Right cardiac atrium (tissue), 5 donors: ENCODE results near the gene TENM4. TPM values are rescaled to one million over a fixed set of nuclear protein-coding genes. Genes with fewer than 3 reads are reported as not detected.

ENCODE experiments used
- ATAC-seq, 2 donors: fragments of 200-7000 bp; cut with Tn5 transposase; one replicate each; pipeline versions ENCODE4 v1.8.0 to v1.9.1; 2020; ENCODE audit warnings: moderate library complexity in 2 of 2, mild to moderate bottlenecking in 1 of 2
- DNase-seq, 3 donors: peaks; one replicate each; pipeline ENCODE4 v3.0.0-alpha.2; 2020
- H3K27ac ChIP-seq: one replicate; pipeline ENCODE4 v1.5.1; 2013; ENCODE audit warnings: mild to moderate bottlenecking, low read length, control low read depth, moderate library complexity
- H3K27me3 ChIP-seq: one replicate; pipeline ENCODE4 v1.6.1; 2013; ENCODE audit not compliant: control insufficient read depth, insufficient read depth
- H3K4me1 ChIP-seq: one replicate; pipeline ENCODE4 v1.6.1; 2013; ENCODE audit warnings: low read length; ENCODE audit not compliant: control insufficient read depth, insufficient read depth
- H3K4me3 ChIP-seq: one replicate; pipeline ENCODE4 v1.5.1; 2013; ENCODE audit warnings: low read length, control low read depth
- H3K9me3 ChIP-seq: one replicate; pipeline ENCODE4 v1.6.1; 2013; ENCODE audit warnings: low read length; ENCODE audit not compliant: control insufficient read depth
- WGBS: extraction: QIAGEN DNeasy Blood & Tissue Kit; methylation state at CpG from one replicate; pipeline ENCODE4 v1.1.7; 2013; 5-methylcytosine and 5-hydroxymethylcytosine counted together
- intact Hi-C, 4 donors: fragments of 100-400 bp; cut with DNase I; formaldehyde crosslinking; loops; one replicate each; pipeline versions ENCODE4 v1.11.0 to v1.14.0; 2022 to 2023
- polyA plus RNA-seq: library from polyadenylated mRNA; stranded (reverse); fragments of 200-250 nt; gene quantifications from one replicate; pipeline ENCODE4 v1.2.3, GENCODE V29; 2013
- total RNA-seq, 4 donors: library from RNA; stranded (reverse); fragmentation: NEBNext Ultra II Directional; extraction: Animal tissue kit (Norgen Biotek cat#: 25700); gene quantifications; one replicate each; pipeline ENCODE4 v1.2.1, GENCODE V29; 2021
- donor health status: healthy with polysubstance abuse.
- donor health status: DM: no; HTN: yes; CAD: no.
- donor health status: DM: no; HTN: no; CAD: no.
- donor health status: DM: no; HTN: yes; CAD: no; lungs with severe emphysema.
- donor health status: DM: yes; HTN: yes; CAD: no.

TENM4 gene
- total and polyA plus RNA-seq, 5 donors, result 0.26 to 2.3 (median 0.71) TPM

GRCh38 chr11:79011357-79011756, 429.5 kb downstream of the TENM4 start:
- H3K4me1 ChIP-seq, result no peaks in the 10 kb centered on the region
- H3K9me3 ChIP-seq, result no peaks in the 10 kb centered on the region
- 92% methylated on average over 3 of the region's 3 CpGs for WGBS
- intact Hi-C loops, result no loop called here
- no peak for DNase-seq
- ATAC-seq, result no peak
- H3K27ac ChIP-seq, result no peak overlapping the region
- H3K27me3 ChIP-seq, result no peaks in the 10 kb centered on the region
- H3K4me3 ChIP-seq, result no peak overlapping the region

GRCh38 chr11:79007771-79008402, 432.9 kb downstream of the TENM4 start:
- no peak overlapping the region for H3K27ac ChIP-seq
- H3K27me3 ChIP-seq, result no peaks in the 10 kb centered on the region
- no peak overlapping the region for H3K4me3 ChIP-seq
- DNase-seq, result no peak
- intact Hi-C loops, result no loop called here
- no peak for ATAC-seq
- H3K9me3 ChIP-seq, result no peaks in the 10 kb centered on the region
- H3K4me1 ChIP-seq, result no peaks in the 10 kb centered on the region
- 87% methylated on average over 13 of the region's 13 CpGs for WGBS

- no peak overlapping the region for H3K4me3 ChIP-seq
- no peak for ATAC-seq
- intact Hi-C loops, result no loop called here
- H3K27me3 ChIP-seq, result no peaks in the 10 kb centered on the region
- no peaks in the 10 kb centered on the region for H3K4me1 ChIP-seq
- DNase-seq, result no peak
- no peaks in the 10 kb centered on the region for H3K9me3 ChIP-seq
- H3K27ac ChIP-seq, result no peak overlapping the region
- WGBS, result 85% methylated on average over 4 of the region's 4 CpGs
These were observed 434.0 kb downstream of the TENM4 start for GRCh38 chr11:79006854-79007253.

- H3K4me3 ChIP-seq, result no peak overlapping the region
- 96% methylated on average over 3 of the region's 3 CpGs for WGBS
- H3K27ac ChIP-seq, result no peak overlapping the region
- H3K27me3 ChIP-seq, result no peaks in the 10 kb centered on the region
- no peaks in the 10 kb centered on the region for H3K9me3 ChIP-seq
- no peak for DNase-seq
- intact Hi-C loops, result no loop called here
- no peak for ATAC-seq
- no peaks in the 10 kb centered on the region for H3K4me1 ChIP-seq
These were observed 444.8 kb downstream of the TENM4 start for GRCh38 chr11:78996007-78996406.

- no peak for ATAC-seq
- no peaks in the 10 kb centered on the region for H3K27me3 ChIP-seq
- H3K4me3 ChIP-seq, result no peak overlapping the region
- no peak for DNase-seq
- H3K27ac ChIP-seq, result no peak overlapping the region
- WGBS, result 55% methylated on average over 3 of the region's 3 CpGs
- intact Hi-C loops, result no loop called here
- no peaks in the 10 kb centered on the region for H3K4me1 ChIP-seq
- H3K9me3 ChIP-seq, result no peaks in the 10 kb centered on the region
These were observed 445.7 kb downstream of the TENM4 start for GRCh38 chr11:78995171-78995570.

- 61% methylated on average over 1 of the region's 1 CpG for WGBS
These were observed 446.9 kb downstream of the TENM4 start for GRCh38 chr11:78993802-78994430.

GRCh38 chr11:78991681-78992080, 449.1 kb downstream of the TENM4 start:
- intact Hi-C loops, result no loop called here
- no peaks in the 10 kb centered on the region for H3K4me1 ChIP-seq
- no peak for DNase-seq
- H3K27ac ChIP-seq, result no peak overlapping the region
- no peak for ATAC-seq
- no peaks in the 10 kb centered on the region for H3K27me3 ChIP-seq
- no peaks in the 10 kb centered on the region for H3K9me3 ChIP-seq
- H3K4me3 ChIP-seq, result no peak overlapping the region

More at GRCh38 chr11:78993802-78994430, 446.9 kb downstream of the TENM4 start:
- no peaks in the 10 kb centered on the region for H3K4me1 ChIP-seq
- no peak overlapping the region for H3K4me3 ChIP-seq
- intact Hi-C loops, result no loop called here
- H3K27me3 ChIP-seq, result no peaks in the 10 kb centered on the region
- no peak overlapping the region for H3K27ac ChIP-seq
- H3K9me3 ChIP-seq, result no peaks in the 10 kb centered on the region
- ATAC-seq (no peak), DNase-seq (no peak)

GRCh38 chr11:78990261-78990660, 450.6 kb downstream of the TENM4 start:
- WGBS, result 83% methylated on average over 9 of the region's 9 CpGs
- Histone ChIP-seq H3K27ac (no peak overlapping the region), H3K4me3 (no peak overlapping the region), H3K27me3 (no peaks in the 10 kb centered on the region), H3K9me3 (no peaks in the 10 kb centered on the region), H3K4me1 (no peaks in the 10 kb centered on the region)
- DNase-seq (no peak), ATAC-seq (no peak)
- intact Hi-C loops, result no loop called here

GRCh38 chr11:78987748-78988147, 453.1 kb downstream of the TENM4 start:
- 96% methylated on average over 4 of the region's 4 CpGs for WGBS
- DNase-seq (no peak), ATAC-seq (no peak)
- no peaks in the 10 kb centered on the region for H3K27me3 ChIP-seq
- H3K9me3 ChIP-seq, result no peaks in the 10 kb centered on the region
- no peak overlapping the region for H3K4me3 ChIP-seq
- no peaks in the 10 kb centered on the region for H3K4me1 ChIP-seq
- intact Hi-C loops, result no loop called here
- no peak overlapping the region for H3K27ac ChIP-seq

GRCh38 chr11:78986305-78986704, 454.5 kb downstream of the TENM4 start:
- intact Hi-C loops, result no loop called here
- no peaks in the 10 kb centered on the region for H3K9me3 ChIP-seq
- ATAC-seq (no peak), DNase-seq (no peak)
- no peak overlapping the region for H3K27ac ChIP-seq
- WGBS, result 97% methylated on average over 8 of the region's 8 CpGs
- H3K4me3 ChIP-seq, result no peak overlapping the region
- H3K27me3 ChIP-seq, result no peaks in the 10 kb centered on the region
- H3K4me1 ChIP-seq, result no peaks in the 10 kb centered on the region

- Histone ChIP-seq H3K27me3 (no peaks in the 10 kb centered on the region), H3K9me3 (no peaks in the 10 kb centered on the region), H3K27ac (no peak overlapping the region), H3K4me1 (no peaks in the 10 kb centered on the region), H3K4me3 (no peak overlapping the region)
- ATAC-seq (no peak), DNase-seq (no peak)
- WGBS, result 48% methylated on average over 3 of the region's 3 CpGs
- intact Hi-C loops, result no loop called here
These were observed 455.2 kb downstream of the TENM4 start for GRCh38 chr11:78985663-78986062.

GRCh38 chr11:78982473-78982872, 458.4 kb downstream of the TENM4 start:
- Histone ChIP-seq H3K4me1 (no peaks in the 10 kb centered on the region), H3K4me3 (no peak overlapping the region), H3K27ac (no peak overlapping the region), H3K9me3 (no peaks in the 10 kb centered on the region), H3K27me3 (no peaks in the 10 kb centered on the region)
- WGBS, result 88% methylated on average over 4 of the region's 4 CpGs
- no peak for DNase-seq
- no peak for ATAC-seq
- intact Hi-C loops, result no loop called here
